ENCODE data around the gene UNC13B. TPM values are rescaled to one million over a fixed set of nuclear protein-coding genes. Genes with fewer than 3 reads are reported as not detected.

UNC13B gene
- total RNA-seq, 1 experiment from 2014 or later, result 9.8 TPM

GRCh38 chr9:35357826-35358225, 196.0 kb downstream of the UNC13B start:
- ChIA-PET CTCF (no interaction called here), POLR2A (ENCODE audit: unreplicated experiment) (no interaction called here)
- H3K9ac ChIP-seq (ENCODE audit: low read length), result no peak overlapping the region
- H3K4me2 ChIP-seq (ENCODE audit: low read length), result no peak overlapping the region
- no peaks in the 10 kb centered on the region for H3K27me3 ChIP-seq (ENCODE audit: low read length)
- no peak for TF ChIP-seq EZH2phosphoT487 (IDR thresholded peaks at IDR 0.05; ENCODE audit: borderline replicate concordance, low read length)
- no peak for TF ChIP-seq CTCF (conservative IDR thresholded peaks at IDR 0.05; ENCODE audit: low read depth, low read length)
- TF ChIP-seq EZH2 (IDR thresholded peaks at IDR 0.05; ENCODE audit: low read length, unreplicated experiment), result no peak
- no peaks in the 10 kb centered on the region for H3K9me2 ChIP-seq (replicated peaks; ENCODE audit: low read length)
- intact Hi-C loops (cut with micrococcal nuclease), result no loop called here
- H3K36me3 ChIP-seq (ENCODE audit: low read depth, low read length), result no peaks in the 10 kb centered on the region
- no peaks in the 10 kb centered on the region for H3K9me3 ChIP-seq (ENCODE audit: low read length)
- no peak for ATAC-seq
- no peaks in the 10 kb centered on the region for H3K4me1 ChIP-seq (ENCODE audit: insufficient read depth, low read length)
- no peaks in the 10 kb centered on the region for H3F3A ChIP-seq (ENCODE audit: low read length, unreplicated experiment)
- no peak overlapping the region for H3K27ac ChIP-seq (ENCODE audit: low read length)
- BruUV-seq (replicated peaks), result no TSS peak
- no peak overlapping the region for H2AFZ ChIP-seq (ENCODE audit: low read length)
- H3K4me3 ChIP-seq (ENCODE audit: low read length), result no peak overlapping the region
- H3K79me2 ChIP-seq (ENCODE audit: low read length), result no peaks in the 10 kb centered on the region
- no peak for DNase-seq
- no peaks in the 10 kb centered on the region for H4K20me1 ChIP-seq (ENCODE audit: low read length)

- Histone ChIP-seq H3K79me2 (ENCODE audit: low read length) (no peaks in the 10 kb centered on the region), H3K9me2 (replicated peaks; ENCODE audit: low read length) (no peaks in the 10 kb centered on the region), H3K4me2 (ENCODE audit: low read length) (no peak overlapping the region), H3K36me3 (ENCODE audit: low read depth, low read length) (no peaks in the 10 kb centered on the region), H3K27ac (ENCODE audit: low read length) (no peak overlapping the region), H3K4me3 (ENCODE audit: low read length) (no peak overlapping the region), H3K4me1 (ENCODE audit: insufficient read depth, low read length) (peaks cover 27% of the 10 kb centered on the region), H3K9ac (ENCODE audit: low read length) (no peak overlapping the region), H3K27me3 (ENCODE audit: low read length) (no peaks in the 10 kb centered on the region), H3F3A (ENCODE audit: low read length, unreplicated experiment) (no peaks in the 10 kb centered on the region), H2AFZ (ENCODE audit: low read length) (no peak overlapping the region), H4K20me1 (ENCODE audit: low read length) (no peaks in the 10 kb centered on the region), H3K9me3 (ENCODE audit: low read length) (no peaks in the 10 kb centered on the region)
- no TSS peak for BruUV-seq (replicated peaks)
- CTCF ChIA-PET, result no interaction called here
- POLR2A ChIA-PET (ENCODE audit: unreplicated experiment), result no interaction called here
- intact Hi-C loops (cut with micrococcal nuclease), result no loop called here
- no peak for ATAC-seq
- DNase-seq, result no peak
- TF ChIP-seq CTCF (conservative IDR thresholded peaks at IDR 0.05; ENCODE audit: low read depth, low read length), result no peak
- no peak for TF ChIP-seq EZH2phosphoT487 (IDR thresholded peaks at IDR 0.05; ENCODE audit: borderline replicate concordance, low read length)
- TF ChIP-seq EZH2 (IDR thresholded peaks at IDR 0.05; ENCODE audit: low read length, unreplicated experiment), result no peak
These were observed 203.2 kb downstream of the UNC13B start for GRCh38 chr9:35364817-35365585.

GRCh38 chr9:35366627-35367026, 204.8 kb downstream of the UNC13B start:
- H3K4me3 ChIP-seq (ENCODE audit: low read length), result no peak overlapping the region
- no peak overlapping the region for H3K27ac ChIP-seq (ENCODE audit: low read length)
- peaks cover 27% of the 10 kb centered on the region for H3K4me1 ChIP-seq (ENCODE audit: insufficient read depth, low read length)
- H3K4me2 ChIP-seq (ENCODE audit: low read length), result no peak overlapping the region
- no peak overlapping the region for H2AFZ ChIP-seq (ENCODE audit: low read length)
- no peaks in the 10 kb centered on the region for H3K27me3 ChIP-seq (ENCODE audit: low read length)
- H3F3A ChIP-seq (ENCODE audit: low read length, unreplicated experiment), result no peaks in the 10 kb centered on the region
- intact Hi-C loops (cut with micrococcal nuclease), result no loop called here
- POLR2A ChIA-PET (ENCODE audit: unreplicated experiment), result no interaction called here
- ATAC-seq, result no peak
- no peaks in the 10 kb centered on the region for H3K9me3 ChIP-seq (ENCODE audit: low read length)
- no peaks in the 10 kb centered on the region for H3K36me3 ChIP-seq (ENCODE audit: low read depth, low read length)
- no peak for TF ChIP-seq CTCF (conservative IDR thresholded peaks at IDR 0.05; ENCODE audit: low read depth, low read length)
- no peak for TF ChIP-seq EZH2 (IDR thresholded peaks at IDR 0.05; ENCODE audit: low read length, unreplicated experiment)
- TF ChIP-seq EZH2phosphoT487 (IDR thresholded peaks at IDR 0.05; ENCODE audit: borderline replicate concordance, low read length), result no peak
- no TSS peak for BruUV-seq (replicated peaks)
- CTCF ChIA-PET, result no interaction called here
- H3K9ac ChIP-seq (ENCODE audit: low read length), result no peak overlapping the region
- no peaks in the 10 kb centered on the region for H3K79me2 ChIP-seq (ENCODE audit: low read length)
- H3K9me2 ChIP-seq (replicated peaks; ENCODE audit: low read length), result no peaks in the 10 kb centered on the region
- H4K20me1 ChIP-seq (ENCODE audit: low read length), result no peaks in the 10 kb centered on the region
- no peak for DNase-seq
